ENCODE measurements around the gene FGGY.
"Not testable (repeated sequence)": the region's sequence is repeated elsewhere in the genome, so short reads cannot be mapped to it uniquely, and the experiment has no call there.

FGGY gene

GRCh38 chr1:59342801-59343575, 46.1 kb downstream of the FGGY start:
- Histone ChIP-seq H3K9ac (ENCODE audit: insufficient read length) (no peak overlapping the region), H3K4me3 (no peak overlapping the region), H3K27ac (no peak overlapping the region), H3K36me3 (ENCODE audit: insufficient read depth, low read length) (no peaks in the 10 kb centered on the region), H3K9me3 (ENCODE audit: low read depth, low read length) (no peaks in the 10 kb centered on the region)
- DNase-seq (ENCODE audit: low read depth, low spot score), result no peak
- TF ChIP-seq EZH2 (IDR thresholded peaks at IDR 0.05) (no peak), FOXP2 (optimal IDR thresholded peaks at IDR 0.05; ENCODE audit: control extremely low read depth, extremely low read length, insufficient read depth) (no peak), POLR2AphosphoS5 (IDR thresholded peaks at IDR 0.05; ENCODE audit: borderline replicate concordance, low read depth, low read length) (no peak)

GRCh38 chr1:59343576-59343840, 46.6 kb downstream of the FGGY start:
- Histone ChIP-seq H3K9ac (ENCODE audit: insufficient read length) (no peak overlapping the region), H3K36me3 (ENCODE audit: insufficient read depth, low read length) (no peaks in the 10 kb centered on the region), H3K4me3 (no peak overlapping the region), H3K9me3 (ENCODE audit: low read depth, low read length) (no peaks in the 10 kb centered on the region), H3K27ac (no peak overlapping the region)
- DNase-seq (ENCODE audit: low read depth, low spot score), result no peak
- TF ChIP-seq POLR2AphosphoS5 (IDR thresholded peaks at IDR 0.05; ENCODE audit: borderline replicate concordance, low read depth, low read length) (no peak), EZH2 (IDR thresholded peaks at IDR 0.05) (no peak), FOXP2 (optimal IDR thresholded peaks at IDR 0.05; ENCODE audit: control extremely low read depth, extremely low read length, insufficient read depth) (no peak)

GRCh38 chr1:59345221-59345620, 48.3 kb downstream of the FGGY start:
- Histone ChIP-seq H3K4me3 (no peak overlapping the region), H3K9me3 (ENCODE audit: low read depth, low read length) (no peaks in the 10 kb centered on the region), H3K9ac (ENCODE audit: insufficient read length) (no peak overlapping the region), H3K27ac (no peak overlapping the region), H3K36me3 (ENCODE audit: insufficient read depth, low read length) (no peaks in the 10 kb centered on the region)
- no peak for DNase-seq (ENCODE audit: low read depth, low spot score)
- no peak for TF ChIP-seq FOXP2 (optimal IDR thresholded peaks at IDR 0.05; ENCODE audit: control extremely low read depth, extremely low read length, insufficient read depth)
- no peak for TF ChIP-seq POLR2AphosphoS5 (IDR thresholded peaks at IDR 0.05; ENCODE audit: borderline replicate concordance, low read depth, low read length)
- TF ChIP-seq EZH2 (IDR thresholded peaks at IDR 0.05), result no peak

- Histone ChIP-seq H3K36me3 (ENCODE audit: insufficient read depth, low read length) (no peaks in the 10 kb centered on the region), H3K4me3 (no peak overlapping the region), H3K27ac (no peak overlapping the region), H3K9me3 (ENCODE audit: low read depth, low read length) (no peaks in the 10 kb centered on the region), H3K9ac (ENCODE audit: insufficient read length) (no peak overlapping the region)
- no peak for DNase-seq (ENCODE audit: low read depth, low spot score)
- TF ChIP-seq POLR2AphosphoS5 (IDR thresholded peaks at IDR 0.05; ENCODE audit: borderline replicate concordance, low read depth, low read length) (no peak), EZH2 (IDR thresholded peaks at IDR 0.05) (no peak), FOXP2 (optimal IDR thresholded peaks at IDR 0.05; ENCODE audit: control extremely low read depth, extremely low read length, insufficient read depth) (no peak)
These were observed 49.5 kb downstream of the FGGY start for GRCh38 chr1:59346429-59346828.

GRCh38 chr1:59349101-59349500, 52.2 kb downstream of the FGGY start:
- no peak for DNase-seq (ENCODE audit: low read depth, low spot score)
- Histone ChIP-seq H3K36me3 (ENCODE audit: insufficient read depth, low read length) (no peaks in the 10 kb centered on the region), H3K4me3 (no peak overlapping the region), H3K9me3 (ENCODE audit: low read depth, low read length) (no peaks in the 10 kb centered on the region), H3K9ac (ENCODE audit: insufficient read length) (no peak overlapping the region), H3K27ac (no peak overlapping the region)
- no peak for TF ChIP-seq EZH2 (IDR thresholded peaks at IDR 0.05)
- TF ChIP-seq FOXP2 (optimal IDR thresholded peaks at IDR 0.05; ENCODE audit: control extremely low read depth, extremely low read length, insufficient read depth), result no peak
- no peak for TF ChIP-seq POLR2AphosphoS5 (IDR thresholded peaks at IDR 0.05; ENCODE audit: borderline replicate concordance, low read depth, low read length)

- Histone ChIP-seq H3K9me3 (ENCODE audit: low read depth, low read length) (no peaks in the 10 kb centered on the region), H3K4me3 (no peak overlapping the region), H3K27ac (no peak overlapping the region), H3K36me3 (ENCODE audit: insufficient read depth, low read length) (no peaks in the 10 kb centered on the region), H3K9ac (ENCODE audit: insufficient read length) (no peak overlapping the region)
- DNase-seq (ENCODE audit: low read depth, low spot score), result no peak
- TF ChIP-seq FOXP2 (optimal IDR thresholded peaks at IDR 0.05; ENCODE audit: control extremely low read depth, extremely low read length, insufficient read depth), result no peak
- TF ChIP-seq POLR2AphosphoS5 (IDR thresholded peaks at IDR 0.05; ENCODE audit: borderline replicate concordance, low read depth, low read length), result no peak
- TF ChIP-seq EZH2 (IDR thresholded peaks at IDR 0.05), result no peak
These were observed 53.6 kb downstream of the FGGY start for GRCh38 chr1:59350521-59350920.

GRCh38 chr1:59352065-59352464, 55.2 kb downstream of the FGGY start:
- TF ChIP-seq FOXP2 (optimal IDR thresholded peaks at IDR 0.05; ENCODE audit: control extremely low read depth, extremely low read length, insufficient read depth) (no peak), POLR2AphosphoS5 (IDR thresholded peaks at IDR 0.05; ENCODE audit: borderline replicate concordance, low read depth, low read length) (no peak), EZH2 (IDR thresholded peaks at IDR 0.05) (no peak)
- no peak for DNase-seq (ENCODE audit: low read depth, low spot score)

GRCh38 chr1:59353453-59353852, 56.6 kb downstream of the FGGY start:
- Histone ChIP-seq H3K9me3 (ENCODE audit: low read depth, low read length) (no peaks in the 10 kb centered on the region), H3K36me3 (ENCODE audit: insufficient read depth, low read length) (no peaks in the 10 kb centered on the region), H3K4me3 (no peak overlapping the region), H3K27ac (no peak overlapping the region), H3K9ac (ENCODE audit: insufficient read length) (no peak overlapping the region)
- no peak for TF ChIP-seq POLR2AphosphoS5 (IDR thresholded peaks at IDR 0.05; ENCODE audit: borderline replicate concordance, low read depth, low read length)
- no peak for TF ChIP-seq EZH2 (IDR thresholded peaks at IDR 0.05)
- no peak for TF ChIP-seq FOXP2 (optimal IDR thresholded peaks at IDR 0.05; ENCODE audit: control extremely low read depth, extremely low read length, insufficient read depth)
- no peak for DNase-seq (ENCODE audit: low read depth, low spot score)

More at GRCh38 chr1:59352065-59352464, 55.2 kb downstream of the FGGY start:
- Histone ChIP-seq H3K9me3 (ENCODE audit: low read depth, low read length) (no peaks in the 10 kb centered on the region), H3K9ac (ENCODE audit: insufficient read length) (no peak overlapping the region), H3K27ac (no peak overlapping the region), H3K4me3 (no peak overlapping the region), H3K36me3 (ENCODE audit: insufficient read depth, low read length) (no peaks in the 10 kb centered on the region)

- H3K9me3 ChIP-seq (ENCODE audit: low read depth, low read length); DNase-seq (ENCODE audit: low read depth, low spot score); H3K9ac ChIP-seq (ENCODE audit: insufficient read length); H3K27ac ChIP-seq; H3K4me3 ChIP-seq; H3K36me3 ChIP-seq (ENCODE audit: insufficient read depth, low read length): not testable (repeated sequence)
These were observed 57.3 kb downstream of the FGGY start for GRCh38 chr1:59354239-59354638.
